ENCODE results near the gene RHOB. TPM values are rescaled to one million over a fixed set of nuclear protein-coding genes. Genes with fewer than 3 reads are reported as not detected.

RHOB gene
- 142 and 195 TPM in 2 replicates for total RNA-seq

DNA sequence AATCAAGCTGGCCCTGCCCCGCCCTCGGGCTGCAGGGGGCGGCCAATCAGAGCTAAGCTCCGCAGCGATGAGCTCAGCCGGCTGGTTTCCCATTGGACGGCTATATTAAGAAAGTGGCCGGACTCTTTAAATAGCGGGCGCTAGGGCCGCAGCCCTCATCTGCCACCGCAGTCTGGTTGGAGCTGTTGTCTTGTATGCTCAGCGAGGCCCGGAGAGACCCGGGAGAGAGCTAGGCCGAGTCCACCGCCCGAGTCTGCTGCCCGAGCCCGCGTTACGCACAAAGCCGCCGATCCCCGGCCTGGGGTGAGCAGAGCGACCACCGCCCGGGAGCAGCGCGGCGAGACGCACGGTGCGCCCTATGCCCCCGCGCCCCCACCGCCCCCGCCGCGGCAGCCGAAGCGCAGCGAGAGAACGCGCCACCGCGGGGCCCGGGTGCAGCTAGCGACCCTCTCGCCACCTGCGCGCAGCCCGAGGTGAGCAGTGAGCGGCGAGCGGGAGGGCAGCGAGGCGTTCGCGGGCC is at the start of gene RHOB:
Gene RHOB, plus strand, starts transcription at position 158 of the 520 bp plus-strand sequence. CDS start 392 bp downstream, outside the sequence.
- TF ChIP-seq, protein P1, sequence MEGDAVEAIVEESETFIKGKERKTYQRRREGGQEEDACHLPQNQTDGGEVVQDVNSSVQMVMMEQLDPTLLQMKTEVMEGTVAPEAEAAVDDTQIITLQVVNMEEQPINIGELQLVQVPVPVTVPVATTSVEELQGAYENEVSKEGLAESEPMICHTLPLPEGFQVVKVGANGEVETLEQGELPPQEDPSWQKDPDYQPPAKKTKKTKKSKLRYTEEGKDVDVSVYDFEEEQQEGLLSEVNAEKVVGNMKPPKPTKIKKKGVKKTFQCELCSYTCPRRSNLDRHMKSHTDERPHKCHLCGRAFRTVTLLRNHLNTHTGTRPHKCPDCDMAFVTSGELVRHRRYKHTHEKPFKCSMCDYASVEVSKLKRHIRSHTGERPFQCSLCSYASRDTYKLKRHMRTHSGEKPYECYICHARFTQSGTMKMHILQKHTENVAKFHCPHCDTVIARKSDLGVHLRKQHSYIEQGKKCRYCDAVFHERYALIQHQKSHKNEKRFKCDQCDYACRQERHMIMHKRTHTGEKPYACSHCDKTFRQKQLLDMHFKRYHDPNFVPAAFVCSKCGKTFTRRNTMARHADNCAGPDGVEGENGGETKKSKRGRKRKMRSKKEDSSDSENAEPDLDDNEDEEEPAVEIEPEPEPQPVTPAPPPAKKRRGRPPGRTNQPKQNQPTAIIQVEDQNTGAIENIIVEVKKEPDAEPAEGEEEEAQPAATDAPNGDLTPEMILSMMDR (IDR thresholded peaks at IDR 0.05; ENCODE audit: insufficient read depth, low read depth, low read length): no peak
- peak; percentile 99 for DNase-seq (ENCODE audit: low read depth)

DNA sequence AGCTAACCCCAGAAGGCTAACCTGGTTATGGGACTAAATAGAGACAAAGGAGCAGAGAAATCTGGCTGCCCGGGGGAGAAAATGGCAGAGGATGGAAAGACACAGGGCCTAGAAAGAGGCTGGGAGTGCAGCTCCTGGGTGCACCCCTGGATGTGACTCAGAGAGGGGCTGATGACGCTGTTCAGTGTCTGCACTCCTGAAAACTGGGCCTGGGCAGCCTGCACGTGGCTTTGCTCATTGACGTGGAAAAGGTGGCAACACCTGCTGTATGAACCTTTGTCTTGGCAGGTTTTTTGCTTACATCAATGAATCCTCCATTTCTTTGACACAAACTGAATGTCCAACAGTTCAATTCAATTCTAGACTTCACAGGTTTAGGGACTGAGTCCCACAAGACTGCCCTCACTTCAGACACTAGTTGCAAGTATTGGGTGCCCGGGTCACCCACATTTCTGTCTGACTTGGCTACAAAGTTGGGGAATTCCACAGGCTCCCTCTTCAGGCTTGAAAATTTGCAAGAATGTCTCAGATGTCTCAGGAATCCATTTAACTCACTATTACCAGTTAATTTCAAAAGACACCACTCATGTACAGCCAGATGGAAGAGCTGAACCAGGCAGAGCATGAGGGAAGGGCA is 48.9 kb upstream of the RHOB start:
- DNase-seq (ENCODE audit: low read depth): no peak
- TF ChIP-seq, protein P1 (IDR thresholded peaks at IDR 0.05; ENCODE audit: insufficient read depth, low read depth, low read length): no peak

More for the DNA sequence above, at the start of gene RHOB:
- H3K4me3 ChIP-seq (ENCODE audit: low read depth, low read length): peak within 1 kb of the TSS; percentile 94

DNA sequence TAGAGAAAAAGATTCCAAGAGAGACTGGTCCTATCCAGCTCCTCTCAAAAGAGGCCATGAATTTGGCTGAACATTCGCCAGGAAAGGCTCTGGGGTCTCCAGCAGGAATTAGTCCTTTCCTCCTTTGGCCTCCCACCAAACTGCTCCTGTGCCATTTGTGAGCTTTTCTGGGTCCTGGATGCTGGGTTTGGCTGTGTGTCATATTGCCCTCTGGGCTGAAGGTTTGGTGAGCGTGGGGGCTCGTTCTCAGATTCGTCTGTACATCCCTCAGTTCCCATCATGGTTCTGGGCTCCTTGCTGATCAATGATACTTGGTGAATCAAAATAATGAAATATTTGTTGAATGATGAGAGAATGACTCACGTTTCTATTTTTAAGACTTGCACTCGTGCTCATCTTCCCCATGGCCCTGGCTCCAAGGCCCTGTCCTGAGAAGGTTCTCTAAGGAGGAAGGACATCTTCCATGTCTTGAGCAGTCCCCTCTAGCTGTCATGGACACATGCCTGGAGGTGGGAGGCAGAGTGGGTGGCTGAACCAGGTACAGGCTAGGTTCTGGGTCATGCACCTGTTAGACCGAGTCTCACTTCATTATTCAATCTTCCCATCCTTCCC is 47.8 kb upstream of the RHOB start:
- TF ChIP-seq, protein P1 (IDR thresholded peaks at IDR 0.05; ENCODE audit: insufficient read depth, low read depth, low read length): no peak
- H3K4me3 ChIP-seq (ENCODE audit: low read depth, low read length): no peak overlapping the region
- no peak for DNase-seq (ENCODE audit: low read depth)

More for the DNA sequence above, 48.9 kb upstream of the RHOB start:
- H3K4me3 ChIP-seq (ENCODE audit: low read depth, low read length): no peak overlapping the region

DNA sequence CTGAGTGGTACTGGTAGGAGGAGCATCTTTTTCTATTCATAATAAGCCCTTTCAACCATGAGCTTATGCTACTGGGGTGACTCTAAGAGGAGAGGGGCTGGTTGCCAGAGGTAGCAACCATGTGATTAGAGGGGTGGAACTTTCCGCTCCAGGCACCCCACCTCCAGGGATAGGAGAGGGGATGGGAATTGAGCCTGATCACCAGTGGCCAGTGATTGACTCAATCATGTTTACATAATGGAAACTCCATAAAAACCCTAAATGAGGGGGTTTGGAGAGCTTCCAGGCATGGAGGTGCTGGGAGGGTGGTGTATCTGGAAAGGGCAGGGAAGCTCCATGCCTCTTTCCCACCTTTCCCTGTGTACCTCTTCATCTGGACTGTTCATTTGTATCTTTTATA is 46.6 kb upstream of the RHOB start:
- TF ChIP-seq, protein P1 (IDR thresholded peaks at IDR 0.05; ENCODE audit: insufficient read depth, low read depth, low read length): no peak
- DNase-seq (ENCODE audit: low read depth): no peak
- no peak overlapping the region for H3K4me3 ChIP-seq (ENCODE audit: low read depth, low read length)

DNA sequence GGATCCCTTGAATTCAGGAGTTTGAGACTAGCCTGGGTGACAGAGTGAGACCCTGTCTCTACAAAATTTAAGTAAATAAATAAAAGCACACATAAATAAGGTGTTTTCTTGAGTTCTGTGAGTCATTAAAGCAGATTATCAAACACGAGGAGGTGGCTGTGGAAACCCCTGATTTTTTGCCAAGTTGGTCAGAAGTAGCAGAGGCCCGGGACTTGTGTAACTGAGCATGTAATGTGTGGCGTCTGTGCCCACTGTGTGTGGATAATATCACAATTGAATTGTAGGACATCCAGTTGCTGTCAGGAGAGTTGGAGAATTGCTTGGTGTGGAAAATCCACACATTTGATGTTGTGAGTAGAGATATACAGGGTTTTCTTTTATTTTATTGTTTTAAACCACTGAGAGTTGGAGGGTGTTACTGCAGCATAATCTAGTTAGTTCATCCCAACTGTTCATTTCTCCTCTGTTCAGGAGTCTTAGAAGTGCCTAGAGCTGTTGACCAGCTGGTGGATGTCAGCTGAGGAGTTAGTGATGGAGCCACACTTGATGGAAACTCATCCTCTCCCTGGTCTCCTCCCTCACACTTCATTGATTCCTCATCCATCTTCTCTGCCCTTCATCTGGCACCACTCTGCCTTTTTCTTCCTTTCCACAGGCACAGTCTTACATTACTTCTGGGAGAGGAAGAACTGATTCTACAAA is 45.9 kb upstream of the RHOB start:
- peak; percentile 28 for DNase-seq (ENCODE audit: low read depth)
- no peak overlapping the region for H3K4me3 ChIP-seq (ENCODE audit: low read depth, low read length)
- TF ChIP-seq, protein P1 (IDR thresholded peaks at IDR 0.05; ENCODE audit: insufficient read depth, low read depth, low read length): no peak

DNA sequence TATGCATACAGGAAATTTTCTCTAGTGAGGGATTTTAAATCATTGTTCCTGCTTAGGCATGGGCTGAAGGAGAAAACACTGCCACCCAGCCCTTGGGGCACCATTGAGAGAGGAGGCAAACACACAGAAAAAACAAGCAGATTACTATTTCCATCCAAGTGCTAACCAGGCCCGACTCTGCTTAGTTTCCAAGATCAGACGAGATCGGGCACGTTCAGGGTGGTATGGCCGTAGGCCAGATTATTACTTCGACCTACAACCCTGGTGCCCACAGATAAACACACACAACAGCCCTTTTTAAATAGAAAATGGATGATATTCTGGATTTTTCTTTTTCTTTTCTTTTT is 45.4 kb upstream of the RHOB start:
- DNase-seq (ENCODE audit: low read depth): no peak
- TF ChIP-seq, protein P1 (IDR thresholded peaks at IDR 0.05; ENCODE audit: insufficient read depth, low read depth, low read length): no peak
- no peak overlapping the region for H3K4me3 ChIP-seq (ENCODE audit: low read depth, low read length)

Data from fibroblast of villous mesenchyme (primary cell).